IMR-90 (cell line): ENCODE measurements around the gene ZNF747. TPM values are rescaled to one million over a fixed set of nuclear protein-coding genes. Genes with fewer than 3 reads are reported as not detected.

Source experiments
- ATAC-seq: fragments of 200-7000 bp; cut with Tn5 transposase; 2 replicates; pipeline ENCODE4 v1.9.1; 2020; ENCODE audit warnings: low read depth, mild to moderate bottlenecking, moderate library complexity
- BruUV-seq: library from RNA; stranded (reverse); fragments of 400-500 nt; replicated peaks from 2 replicates; lab custom pipeline; 2021; lab: Mats Ljungman, UMichigan
- CTCF ChIA-PET: fragments of 300-600 bp; formaldehyde crosslinking; extraction: SDS; loops from one replicate; lab custom pipeline; 2021; ENCODE audit warnings: antibody characterized with exemption; lab: Yijun Ruan, JAX
- POLR2A ChIA-PET: fragments of 300-600 bp; sonication (Branson Sonifier 250); formaldehyde crosslinking; loops from one replicate; lab custom pipeline; 2022; ENCODE audit warnings: antibody characterized with exemption; ENCODE audit not compliant: unreplicated experiment; lab: Charles Lee
- DNase-seq: peaks from one replicate; pipeline ENCODE4 v3.0.0; 2013
- H2AFZ ChIP-seq: replicated peaks from 2 replicates; pipeline ENCODE3; 2013; ENCODE audit warnings: low read length, mild to moderate bottlenecking; ENCODE audit not compliant: poor library complexity
- H2AK5ac ChIP-seq: 2 replicates; pipeline ENCODE4 v1.6.1; 2013; ENCODE audit warnings: low read depth, low read length, inconsistent platforms
- H2AK9ac ChIP-seq: replicated peaks from 2 replicates; pipeline ENCODE3; 2013; ENCODE audit warnings: mild to moderate bottlenecking, low read depth, low read length, moderate library complexity; ENCODE audit not compliant: poor library complexity
- H2BK120ac ChIP-seq: 2 replicates; pipeline ENCODE4 v1.6.1; 2013; ENCODE audit warnings: low read depth, low read length, inconsistent platforms
- H2BK15ac ChIP-seq: 3 replicates; pipeline ENCODE4 v1.6.1; 2013; ENCODE audit warnings: low read depth, low read length, inconsistent platforms
- H2BK20ac ChIP-seq: 2 replicates; pipeline ENCODE4 v1.6.1; 2013; ENCODE audit warnings: low read depth, mild to moderate bottlenecking, inconsistent platforms, low read length, moderate library complexity
- H2BK5ac ChIP-seq: 2 replicates; pipeline ENCODE4 v1.6.1; 2013; ENCODE audit warnings: mild to moderate bottlenecking, low read depth, low read length, inconsistent platforms; ENCODE audit not compliant: poor library complexity, severe bottlenecking
- H3K14ac ChIP-seq: replicated peaks from 2 replicates; pipeline ENCODE4 v1.6.1; 2013; ENCODE audit warnings: low read depth, low read length, inconsistent platforms
- H3K18ac ChIP-seq: 2 replicates; pipeline ENCODE4 v1.6.1; 2013; ENCODE audit warnings: low read depth, low read length, control low read depth
- H3K23ac ChIP-seq: 2 replicates; pipeline ENCODE4 v1.6.1; 2013; ENCODE audit warnings: low read depth, low read length, inconsistent platforms
- H3K27ac ChIP-seq: 2 replicates; pipeline ENCODE4 v1.5.1; 2013; ENCODE audit warnings: mild to moderate bottlenecking, control low read depth, low read length; ENCODE audit not compliant: insufficient read depth
- H3K27me3 ChIP-seq: 2 replicates; pipeline ENCODE4 v1.6.1; 2013; ENCODE audit warnings: low read length; ENCODE audit not compliant: control insufficient read depth, insufficient read depth
- H3K36me3 ChIP-seq: 2 replicates; pipeline ENCODE4 v1.6.1; 2013; ENCODE audit warnings: low read length, mixed read lengths; ENCODE audit not compliant: control insufficient read depth, insufficient read depth
- H3K4ac ChIP-seq: 2 replicates; pipeline ENCODE4 v1.6.1; 2013; ENCODE audit warnings: low read depth, low read length, inconsistent platforms
- H3K4me1 ChIP-seq: 2 replicates; pipeline ENCODE4 v1.6.1; 2013; ENCODE audit warnings: low read length, mixed read lengths; ENCODE audit not compliant: control insufficient read depth, insufficient read depth
- H3K4me2 ChIP-seq: 2 replicates; pipeline ENCODE4 v1.6.1; 2013; ENCODE audit warnings: low read depth, mild to moderate bottlenecking, control low read depth, low read length, moderate library complexity
- H3K4me3 ChIP-seq: 2 replicates; pipeline ENCODE4 v1.5.1; 2013; ENCODE audit warnings: low read depth, mild to moderate bottlenecking, control low read depth, low read length, moderate library complexity; ENCODE audit not compliant: insufficient read depth
- H3K56ac ChIP-seq: 2 replicates; pipeline ENCODE4 v1.6.1; 2013; ENCODE audit warnings: low read length, inconsistent platforms; ENCODE audit not compliant: insufficient read depth; ENCODE audit errors: extremely low read depth
- H3K79me1 ChIP-seq, 2 experiments: 2 replicates each; pipeline ENCODE4 v1.6.1; 2013; ENCODE audit warnings: low read length in 2 of 2, inconsistent platforms in 1 of 2, low read depth in 1 of 2
- H3K9ac ChIP-seq: 2 replicates; pipeline ENCODE4 v1.6.1; 2013; ENCODE audit warnings: low read depth, low read length, control low read depth
- H3K9me1 ChIP-seq: 2 replicates; pipeline ENCODE4 v1.6.1; 2013; ENCODE audit warnings: low read length, inconsistent platforms; ENCODE audit not compliant: insufficient read depth
- H3K9me3 ChIP-seq: 2 replicates; pipeline ENCODE4 v1.6.1; 2013; ENCODE audit warnings: low read length; ENCODE audit not compliant: control insufficient read depth, insufficient read depth
- H4K20me1 ChIP-seq: 2 replicates; pipeline ENCODE4 v1.6.1; 2013; ENCODE audit warnings: low read length, inconsistent platforms; ENCODE audit not compliant: insufficient read depth
- H4K5ac ChIP-seq: 2 replicates; pipeline ENCODE4 v1.6.1; 2013; ENCODE audit warnings: mild to moderate bottlenecking, low read depth, low read length, control low read depth
- H4K8ac ChIP-seq, 2 experiments: 2 replicates each; pipeline ENCODE4 v1.6.1; 2013; ENCODE audit warnings: low read depth in 2 of 2, low read length in 2 of 2, control low read depth in 1 of 2, inconsistent platforms in 1 of 2
- H4K91ac ChIP-seq: 2 replicates; pipeline ENCODE4 v1.6.1; 2013; ENCODE audit warnings: low read depth, low read length, inconsistent platforms; ENCODE audit not compliant: insufficient read depth
- BHLHE40 ChIP-seq: fragments of 150-350 bp; IDR thresholded peaks from 2 replicates; pipeline ENCODE4 v1.6.1; 2016; ENCODE audit warnings: mild to moderate bottlenecking, low read depth, low read length
- CEBPB ChIP-seq: IDR thresholded peaks from 2 replicates; pipeline ENCODE4 v1.6.1; 2012; ENCODE audit warnings: low read depth, low read length, improper control_type of control experiment
- CHD1 ChIP-seq: IDR thresholded peaks from 2 replicates; pipeline ENCODE4 v1.6.1; 2012; ENCODE audit warnings: low read depth, low read length, improper control_type of control experiment
- CTCF ChIP-seq: conservative IDR thresholded peaks from 2 replicates; pipeline ENCODE4 v1.5.1; 2012; ENCODE audit warnings: mild to moderate bottlenecking, low read depth, low read length, improper control_type of control experiment
- ELK1 ChIP-seq: fragments of 150-350 bp; IDR thresholded peaks from 2 replicates; pipeline ENCODE4 v1.6.1; 2016; ENCODE audit warnings: low read depth, mild to moderate bottlenecking, low read length, moderate library complexity, borderline replicate concordance
- FOS ChIP-seq: fragments of 150-350 bp; IDR thresholded peaks from 2 replicates; pipeline ENCODE4 v1.6.1; 2016; ENCODE audit warnings: low read depth, low read length
- MAFK ChIP-seq: IDR thresholded peaks from 2 replicates; pipeline ENCODE4 v1.6.1; 2012; ENCODE audit warnings: low read depth, low read length, improper control_type of control experiment
- MAZ ChIP-seq: IDR thresholded peaks from 2 replicates; pipeline ENCODE4 v1.6.1; 2012; ENCODE audit warnings: low read depth, mild to moderate bottlenecking, low read length, improper control_type of control experiment, moderate library complexity, borderline replicate concordance
- MXI1 ChIP-seq: IDR thresholded peaks from 2 replicates; pipeline ENCODE4 v1.6.1; 2012; ENCODE audit warnings: low read depth, mild to moderate bottlenecking, low read length, moderate library complexity, borderline replicate concordance
- NFE2L2 ChIP-seq: fragments of 150-350 bp; IDR thresholded peaks from 2 replicates; pipeline ENCODE4 v1.6.1; 2016; ENCODE audit warnings: low read depth, mild to moderate bottlenecking, low read length
- POLR2A ChIP-seq: IDR thresholded peaks from 2 replicates; pipeline ENCODE4 v1.6.1; 2012; ENCODE audit warnings: mild to moderate bottlenecking, low read depth, low read length
- RAD21 ChIP-seq: IDR thresholded peaks from 2 replicates; pipeline ENCODE4 v1.6.1; 2012; ENCODE audit warnings: low read length, improper control_type of control experiment
- RCOR1 ChIP-seq: IDR thresholded peaks from 2 replicates; pipeline ENCODE4 v1.6.1; 2012; ENCODE audit warnings: mild to moderate bottlenecking, low read length, improper control_type of control experiment; ENCODE audit not compliant: insufficient replicate concordance
- RFX5 ChIP-seq: IDR thresholded peaks from 2 replicates; pipeline ENCODE4 v1.8.0; 2012; ENCODE audit warnings: low read depth, mild to moderate bottlenecking, low read length, moderate library complexity
- SMC3 ChIP-seq: fragments of 150-350 bp; IDR thresholded peaks from 2 replicates; pipeline ENCODE4 v1.6.1; 2016; ENCODE audit warnings: low read depth, mild to moderate bottlenecking, antibody characterized with exemption, low read length, moderate library complexity
- USF2 ChIP-seq: fragments of 150-350 bp; IDR thresholded peaks from 2 replicates; pipeline ENCODE4 v1.6.1; 2017; ENCODE audit warnings: mild to moderate bottlenecking, antibody characterized with exemption, low read length, low read depth
- WGBS, 2 experiments: methylation state at CpG; one replicate each; pipeline versions ENCODE4 v1.1.5 to v1.1.7; 2013; ENCODE audit warnings: missing lambda C conversion rate in 2 of 2; ENCODE audit not compliant: insufficient read length in 1 of 2; ENCODE audit errors: extremely low coverage in 2 of 2; 5-methylcytosine and 5-hydroxymethylcytosine counted together
- dilution Hi-C: fragments of 300-500 bp; cut with HindIII; formaldehyde crosslinking; loops from one replicate; pipeline ENCODE4 v1.14.3; 2018; ENCODE audit warnings: low sequenced_read_pairs; ENCODE audit not compliant: unreplicated experiment
- in situ Hi-C: fragments of 300-500 bp; cut with MboI; formaldehyde crosslinking; loops from 3 replicates; pipeline ENCODE4 v1.14.3; 2019; ENCODE audit warnings: low sequenced_read_pairs, inconsistent platforms, mixed read lengths
- intact Hi-C: fragments of 100-400 bp; cut with micrococcal nuclease; formaldehyde crosslinking; loops from 2 replicates; pipeline ENCODE4 v1.10.0; 2022
- polyA plus RNA-seq, 3 experiments: library from polyadenylated mRNA; depleted of rRNA; stranded (reverse); fragments of >200 nt; gene quantifications; 2 replicates each; pipeline ENCODE4 v1.2.3, GENCODE V29; 2012; ENCODE audit warnings: low replicate concordance in 1 of 3
- total RNA-seq: library from RNA; depleted of rRNA; stranded (reverse); fragments of >200 nt; gene quantifications from 2 replicates; pipeline ENCODE4 v1.2.3, GENCODE V29; 2012

Gene ZNF747
- total and polyA plus RNA-seq, 2 of the 4 experiments (the other 2 are of a cell fraction): 2.0 to 2.9 TPM

GRCh38 chr16:30493941-30494488 is 40.6 kb downstream of the ZNF747 start:
- no peak overlapping the region for H2AK5ac ChIP-seq
- no peaks in the 10 kb centered on the region for H4K20me1 ChIP-seq
- intact Hi-C loops (no loop called here), dilution Hi-C loops (no loop called here), in situ Hi-C loops (no loop called here)
- no peak overlapping the region for H2AK9ac ChIP-seq
- H3K9ac ChIP-seq: no peak overlapping the region
- no peak for DNase-seq
- H2BK15ac ChIP-seq: no peak overlapping the region
- no peak overlapping the region for H4K8ac ChIP-seq
- H3K9me3 ChIP-seq: no peaks in the 10 kb centered on the region
- H2BK120ac ChIP-seq: no peak overlapping the region
- no peak overlapping the region for H3K18ac ChIP-seq
- H3K36me3 ChIP-seq: no peaks in the 10 kb centered on the region
- ATAC-seq: no peak
- H3K4me1 ChIP-seq: peaks cover 3% of the 10 kb centered on the region; the same call in 1 of the 2 replicates
- no peak overlapping the region for H3K4me2 ChIP-seq
- peaks cover 9% of the 10 kb centered on the region for H3K27me3 ChIP-seq
- H4K5ac ChIP-seq: no peak overlapping the region
- no peak overlapping the region for H2AFZ ChIP-seq
- peaks cover 3% of the 10 kb centered on the region; the same call in 1 of the 2 replicates for H3K9me1 ChIP-seq
- H3K27ac ChIP-seq: no peak overlapping the region
- ChIA-PET CTCF (no interaction called here), POLR2A (no interaction called here)
- H3K4me3 ChIP-seq: no peak overlapping the region
- H3K23ac ChIP-seq: no peak overlapping the region
- WGBS, 2 experiments: 79% methylated on average over 5 of the region's 11 CpGs; no CpG with 5 or more reads in 1 of the 2 experiments
- H3K79me1 ChIP-seq: no peaks in the 10 kb centered on the region
- TF ChIP-seq BHLHE40 (no peak), POLR2A (no peak), MAFK (no peak), NFE2L2 (no peak), FOS (no peak), CTCF (no peak), USF2 (no peak), SMC3 (no peak), CEBPB (no peak), RAD21 (no peak), MAZ (no peak), ELK1 (no peak), CHD1 (no peak), MXI1 (no peak), RFX5 (no peak), RCOR1 (no peak)
- no peak overlapping the region for H2BK20ac ChIP-seq
- H3K14ac ChIP-seq: no peak overlapping the region
- no TSS peak for BruUV-seq
- no peak overlapping the region for H2BK5ac ChIP-seq
- H4K91ac ChIP-seq: no peak overlapping the region
- H3K4ac ChIP-seq: no peak overlapping the region
- no peak overlapping the region for H3K56ac ChIP-seq
